ENCODE measurements around the gene AMBRA1.

AMBRA1 gene, protein sequence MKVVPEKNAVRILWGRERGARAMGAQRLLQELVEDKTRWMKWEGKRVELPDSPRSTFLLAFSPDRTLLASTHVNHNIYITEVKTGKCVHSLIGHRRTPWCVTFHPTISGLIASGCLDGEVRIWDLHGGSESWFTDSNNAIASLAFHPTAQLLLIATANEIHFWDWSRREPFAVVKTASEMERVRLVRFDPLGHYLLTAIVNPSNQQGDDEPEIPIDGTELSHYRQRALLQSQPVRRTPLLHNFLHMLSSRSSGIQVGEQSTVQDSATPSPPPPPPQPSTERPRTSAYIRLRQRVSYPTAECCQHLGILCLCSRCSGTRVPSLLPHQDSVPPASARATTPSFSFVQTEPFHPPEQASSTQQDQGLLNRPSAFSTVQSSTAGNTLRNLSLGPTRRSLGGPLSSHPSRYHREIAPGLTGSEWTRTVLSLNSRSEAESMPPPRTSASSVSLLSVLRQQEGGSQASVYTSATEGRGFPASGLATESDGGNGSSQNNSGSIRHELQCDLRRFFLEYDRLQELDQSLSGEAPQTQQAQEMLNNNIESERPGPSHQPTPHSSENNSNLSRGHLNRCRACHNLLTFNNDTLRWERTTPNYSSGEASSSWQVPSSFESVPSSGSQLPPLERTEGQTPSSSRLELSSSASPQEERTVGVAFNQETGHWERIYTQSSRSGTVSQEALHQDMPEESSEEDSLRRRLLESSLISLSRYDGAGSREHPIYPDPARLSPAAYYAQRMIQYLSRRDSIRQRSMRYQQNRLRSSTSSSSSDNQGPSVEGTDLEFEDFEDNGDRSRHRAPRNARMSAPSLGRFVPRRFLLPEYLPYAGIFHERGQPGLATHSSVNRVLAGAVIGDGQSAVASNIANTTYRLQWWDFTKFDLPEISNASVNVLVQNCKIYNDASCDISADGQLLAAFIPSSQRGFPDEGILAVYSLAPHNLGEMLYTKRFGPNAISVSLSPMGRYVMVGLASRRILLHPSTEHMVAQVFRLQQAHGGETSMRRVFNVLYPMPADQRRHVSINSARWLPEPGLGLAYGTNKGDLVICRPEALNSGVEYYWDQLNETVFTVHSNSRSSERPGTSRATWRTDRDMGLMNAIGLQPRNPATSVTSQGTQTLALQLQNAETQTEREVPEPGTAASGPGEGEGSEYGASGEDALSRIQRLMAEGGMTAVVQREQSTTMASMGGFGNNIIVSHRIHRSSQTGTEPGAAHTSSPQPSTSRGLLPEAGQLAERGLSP (N-terminal part only)

DNA sequence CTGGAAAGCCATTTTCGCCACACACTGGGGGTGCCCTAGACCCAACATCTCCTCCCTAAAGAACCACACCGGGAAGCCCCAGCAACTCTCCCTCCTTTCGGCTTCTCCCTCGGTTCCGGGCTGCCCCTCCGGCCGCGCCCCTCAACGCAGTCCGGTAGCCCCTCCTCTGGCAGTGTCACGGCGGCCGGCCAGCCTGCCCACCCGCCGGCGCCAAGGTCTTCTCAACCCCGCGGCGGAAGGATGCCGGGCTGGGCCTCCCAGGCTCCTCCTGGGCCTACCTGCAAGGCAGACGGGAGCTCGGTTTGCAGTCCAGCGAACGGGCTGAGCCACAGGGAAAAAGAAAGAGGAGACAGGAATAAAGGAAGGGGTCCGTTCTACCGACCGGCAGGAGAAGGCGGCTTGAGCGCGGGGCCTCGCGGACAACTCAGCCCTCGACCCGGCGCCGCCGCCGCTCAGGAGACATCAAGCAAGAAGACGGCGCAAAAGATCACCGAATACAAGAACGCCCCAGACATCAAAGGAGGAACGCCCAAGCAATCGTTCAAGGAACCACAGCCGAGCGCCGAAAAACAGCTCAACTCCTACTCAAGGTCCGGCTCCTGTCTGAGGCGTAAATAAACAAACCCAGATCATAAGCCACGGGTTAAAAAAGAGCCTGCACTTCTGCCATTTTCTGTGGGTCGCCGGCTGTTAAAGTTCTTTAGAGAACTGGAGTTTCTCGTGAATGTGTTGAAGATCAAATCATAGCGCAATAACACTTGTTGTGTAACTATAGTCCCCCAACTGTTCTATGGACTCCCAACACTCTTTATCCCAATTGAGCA lies at the start of gene AMBRA1:
AMBRA1 (minus strand) TSS at position 474 of the 824 bp plus-strand sequence. CDS start 45,643 bp downstream, outside the sequence.
- peak; percentile 87 for DNase-seq
- Mint-ChIP-seq H3K4me3 (peak within 1 kb of the TSS; percentile 93), H3K4me1 (peaks cover 32% of the 10 kb centered on the region), H3K36me3 (ENCODE audit: low read depth) (peaks cover 14% of the 10 kb centered on the region), H3K27ac (peak within 1 kb of the TSS; percentile 98), H3K27me3 (ENCODE audit: low read depth, poor library complexity) (no peaks in the 10 kb centered on the region), H3K9me3 (peaks cover 4% of the 10 kb centered on the region)
- TF ChIP-seq, protein P1, sequence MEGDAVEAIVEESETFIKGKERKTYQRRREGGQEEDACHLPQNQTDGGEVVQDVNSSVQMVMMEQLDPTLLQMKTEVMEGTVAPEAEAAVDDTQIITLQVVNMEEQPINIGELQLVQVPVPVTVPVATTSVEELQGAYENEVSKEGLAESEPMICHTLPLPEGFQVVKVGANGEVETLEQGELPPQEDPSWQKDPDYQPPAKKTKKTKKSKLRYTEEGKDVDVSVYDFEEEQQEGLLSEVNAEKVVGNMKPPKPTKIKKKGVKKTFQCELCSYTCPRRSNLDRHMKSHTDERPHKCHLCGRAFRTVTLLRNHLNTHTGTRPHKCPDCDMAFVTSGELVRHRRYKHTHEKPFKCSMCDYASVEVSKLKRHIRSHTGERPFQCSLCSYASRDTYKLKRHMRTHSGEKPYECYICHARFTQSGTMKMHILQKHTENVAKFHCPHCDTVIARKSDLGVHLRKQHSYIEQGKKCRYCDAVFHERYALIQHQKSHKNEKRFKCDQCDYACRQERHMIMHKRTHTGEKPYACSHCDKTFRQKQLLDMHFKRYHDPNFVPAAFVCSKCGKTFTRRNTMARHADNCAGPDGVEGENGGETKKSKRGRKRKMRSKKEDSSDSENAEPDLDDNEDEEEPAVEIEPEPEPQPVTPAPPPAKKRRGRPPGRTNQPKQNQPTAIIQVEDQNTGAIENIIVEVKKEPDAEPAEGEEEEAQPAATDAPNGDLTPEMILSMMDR (IDR thresholded peaks at IDR 0.05), result no peak

DNA sequence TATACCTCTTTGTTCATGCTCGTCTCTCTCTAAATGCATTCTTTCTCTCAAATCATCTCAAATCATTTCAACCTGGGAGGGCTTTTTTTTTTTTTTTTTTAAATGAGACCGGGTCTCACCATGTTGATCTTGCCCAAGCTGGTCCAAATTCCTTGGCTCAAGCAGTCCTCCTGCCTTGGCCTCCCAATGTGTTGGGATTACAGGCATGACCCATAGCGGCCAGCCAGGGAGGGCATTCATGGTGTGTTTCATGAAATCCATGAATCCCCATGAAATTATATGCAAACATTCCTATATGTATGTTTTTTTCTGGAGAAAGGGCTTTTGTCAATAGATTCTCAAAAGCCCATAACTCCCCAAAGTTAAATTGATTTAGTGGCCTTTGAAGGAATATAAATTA lies 49.7 kb upstream of the AMBRA1 start:
- DNase-seq, result no peak
- no peak overlapping the region for H3K27ac Mint-ChIP-seq
- TF ChIP-seq, protein P1 (IDR thresholded peaks at IDR 0.05), result no peak
- no peak overlapping the region for H3K4me3 Mint-ChIP-seq
- H3K4me1 Mint-ChIP-seq, result no peaks in the 10 kb centered on the region
- H3K27me3 Mint-ChIP-seq (ENCODE audit: low read depth, poor library complexity), result peaks cover 2% of the 10 kb centered on the region
- no peaks in the 10 kb centered on the region for H3K9me3 Mint-ChIP-seq
- peaks cover 55% of the 10 kb centered on the region for H3K36me3 Mint-ChIP-seq (ENCODE audit: low read depth)

DNA sequence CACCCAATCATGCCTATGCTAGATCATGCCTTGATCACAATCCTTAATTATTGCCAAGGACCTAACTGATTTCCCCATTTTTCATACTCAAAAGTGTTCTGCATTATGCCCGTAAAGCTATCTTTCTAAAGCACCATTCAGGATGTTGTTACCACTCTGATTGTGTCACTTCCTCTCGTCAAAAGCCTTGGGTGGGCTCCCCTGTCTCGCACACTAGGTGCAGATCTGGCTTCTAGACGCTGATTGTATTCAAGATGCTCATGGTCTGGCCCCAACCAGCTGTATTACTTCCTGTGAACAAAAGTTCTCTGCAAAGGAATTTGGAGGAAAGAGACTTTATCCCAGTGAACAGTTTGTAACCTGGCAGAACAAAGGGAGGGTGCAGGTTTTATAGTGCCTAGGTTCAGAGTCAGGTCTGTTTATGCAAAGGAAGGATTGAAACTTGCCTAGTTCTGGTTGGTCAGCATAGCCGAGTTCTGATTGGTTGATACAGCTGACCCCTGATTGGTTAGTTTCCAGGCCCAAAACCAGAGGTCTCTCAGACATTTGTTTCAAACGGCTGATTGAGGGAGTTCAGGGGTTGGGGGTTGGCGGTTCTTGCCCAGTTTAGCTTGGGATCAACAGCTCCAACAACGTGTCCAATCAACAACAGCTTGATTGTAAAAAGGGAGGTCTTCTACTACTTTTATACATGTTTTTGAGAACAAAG lies 49.0 kb upstream of the AMBRA1 start:
- DNase-seq, result no peak
- Mint-ChIP-seq H3K4me1 (no peaks in the 10 kb centered on the region), H3K27me3 (ENCODE audit: low read depth, poor library complexity) (peaks cover 2% of the 10 kb centered on the region), H3K9me3 (no peaks in the 10 kb centered on the region), H3K36me3 (ENCODE audit: low read depth) (peaks cover 59% of the 10 kb centered on the region), H3K4me3 (no peak overlapping the region), H3K27ac (no peak overlapping the region)
- TF ChIP-seq, protein P1 (IDR thresholded peaks at IDR 0.05), result no peak

DNA sequence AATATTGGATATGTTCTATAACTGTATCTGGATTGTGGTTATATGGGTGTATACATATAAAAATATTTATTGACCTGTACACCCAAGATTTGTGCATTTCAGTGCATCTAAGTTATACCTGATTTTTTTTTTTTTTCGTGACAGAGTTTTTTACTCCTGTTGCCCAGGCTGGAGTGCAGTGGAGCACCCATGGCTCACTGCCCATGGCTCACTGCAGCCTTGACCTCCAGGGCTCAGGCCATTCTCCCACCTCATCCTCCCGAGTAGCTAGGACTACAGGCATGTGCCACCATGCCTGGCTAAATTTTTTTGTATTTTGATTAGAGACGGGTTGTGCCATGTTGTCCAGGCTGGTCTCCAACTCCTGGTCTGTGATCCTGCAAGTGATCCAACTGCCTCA lies 47.8 kb upstream of the AMBRA1 start:
- DNase-seq, result no peak
- Mint-ChIP-seq H3K27ac (no peak overlapping the region), H3K9me3 (no peaks in the 10 kb centered on the region), H3K27me3 (ENCODE audit: low read depth, poor library complexity) (peaks cover 7% of the 10 kb centered on the region), H3K4me3 (no peak overlapping the region), H3K36me3 (ENCODE audit: low read depth) (peaks cover 54% of the 10 kb centered on the region), H3K4me1 (no peaks in the 10 kb centered on the region)
- TF ChIP-seq, protein P1 (IDR thresholded peaks at IDR 0.05), result no peak

All from nephron progenitor cell (in vitro differentiated cells).